COR-L47 (cell line): ENCODE data around the gene EDA.
"Not testable (repeated sequence)": the region's sequence is repeated elsewhere in the genome, so short reads cannot be mapped to it uniquely, and the experiment has no call there.

Experiments used
- DNase-seq: peaks from one replicate; lab custom pipeline; 2025; lab: John Stamatoyannopoulos, UW

The EDA gene

DNA sequence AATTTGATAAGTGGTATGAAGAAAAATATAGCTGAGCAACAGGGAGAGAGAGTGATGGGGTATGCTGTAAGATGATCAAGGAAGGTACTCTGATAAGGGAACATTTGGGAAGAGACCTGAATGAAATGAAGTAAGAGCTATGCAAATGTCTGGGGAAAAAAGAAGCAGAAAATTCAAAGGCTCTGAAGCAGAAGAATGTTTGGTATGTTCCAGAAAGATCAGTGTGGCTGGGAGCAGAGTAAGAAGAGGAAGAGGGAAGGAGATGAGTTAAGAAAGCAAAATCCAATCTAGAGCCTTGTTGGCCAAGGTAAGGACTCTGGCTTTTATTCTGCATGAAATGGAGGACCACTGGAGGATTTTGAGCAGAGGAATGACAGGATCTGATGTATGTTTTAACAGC lies 343.8 kb downstream of the EDA start:
- DNase-seq = no peak

DNA sequence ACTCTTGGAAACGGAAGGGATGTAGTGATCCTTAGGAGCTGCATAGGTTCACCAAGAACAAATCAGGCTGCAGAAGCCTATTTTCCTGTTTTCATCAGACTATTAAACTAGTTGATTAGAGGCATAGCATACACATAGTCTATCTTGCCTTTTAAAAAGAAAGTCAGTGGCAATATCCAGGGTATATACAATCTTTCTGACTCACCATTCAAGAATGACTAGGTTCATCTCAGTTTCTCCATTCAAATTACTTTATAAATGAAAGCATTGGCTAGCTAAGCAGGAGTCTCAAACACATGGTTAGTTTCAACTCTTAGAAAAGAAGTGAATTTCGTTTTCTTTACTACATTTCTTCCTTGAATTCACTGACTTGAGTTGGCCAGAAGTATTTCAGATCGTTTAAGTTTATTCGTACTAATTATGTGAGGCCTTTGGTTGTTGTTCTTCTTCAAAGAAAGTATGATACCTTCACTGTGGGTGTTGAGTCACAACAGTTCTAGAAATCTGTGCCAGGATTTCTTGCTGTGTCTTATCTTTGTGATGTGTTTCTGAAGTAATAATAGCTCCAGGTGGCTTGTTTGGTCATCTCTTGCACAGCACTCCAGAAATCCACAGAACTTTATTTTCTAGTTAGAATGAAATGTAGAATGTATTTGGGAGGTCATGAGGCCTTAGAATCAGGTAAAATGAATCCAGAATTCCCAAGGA lies 345.6 kb downstream of the EDA start:
- no peak for DNase-seq

DNA sequence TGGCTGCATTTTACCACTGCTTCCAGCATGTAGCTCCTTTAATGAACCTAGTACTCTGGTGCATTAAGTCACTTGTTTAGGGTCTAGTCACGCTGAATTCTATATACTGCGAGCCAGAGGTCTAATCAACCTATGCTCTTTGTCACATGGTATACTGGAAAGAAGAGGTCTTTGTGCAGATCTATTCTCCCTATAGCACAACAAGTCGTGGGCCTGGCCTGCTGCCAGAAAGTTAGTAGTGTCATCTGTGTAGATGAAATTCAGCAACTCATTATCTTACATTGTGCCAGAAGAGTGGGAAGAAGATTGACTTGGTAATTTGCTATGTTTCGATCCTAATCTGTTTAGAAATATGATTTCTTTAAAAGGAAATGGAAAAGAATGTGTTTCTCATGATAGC lies 353.0 kb downstream of the EDA start:
- no peak for DNase-seq

DNA sequence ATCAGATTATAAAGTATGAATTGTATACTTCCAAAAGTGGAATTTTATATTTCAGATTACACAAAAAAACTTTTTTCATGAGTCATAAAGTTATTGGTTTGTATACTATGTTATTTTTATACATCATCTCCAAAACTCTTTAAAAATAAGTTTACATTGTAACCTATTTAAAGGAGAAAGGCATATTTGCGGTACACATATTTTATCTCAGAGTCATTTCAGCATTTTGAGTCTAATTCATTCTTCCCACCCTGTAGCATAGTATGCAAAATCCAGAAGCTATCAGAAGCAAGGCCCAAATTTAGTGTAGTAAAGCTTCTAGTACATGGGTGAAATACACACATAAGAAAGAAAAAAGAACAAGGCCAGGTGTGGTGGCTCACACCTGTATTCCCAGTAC lies 353.5 kb downstream of the EDA start:
- DNase-seq = no peak

DNA sequence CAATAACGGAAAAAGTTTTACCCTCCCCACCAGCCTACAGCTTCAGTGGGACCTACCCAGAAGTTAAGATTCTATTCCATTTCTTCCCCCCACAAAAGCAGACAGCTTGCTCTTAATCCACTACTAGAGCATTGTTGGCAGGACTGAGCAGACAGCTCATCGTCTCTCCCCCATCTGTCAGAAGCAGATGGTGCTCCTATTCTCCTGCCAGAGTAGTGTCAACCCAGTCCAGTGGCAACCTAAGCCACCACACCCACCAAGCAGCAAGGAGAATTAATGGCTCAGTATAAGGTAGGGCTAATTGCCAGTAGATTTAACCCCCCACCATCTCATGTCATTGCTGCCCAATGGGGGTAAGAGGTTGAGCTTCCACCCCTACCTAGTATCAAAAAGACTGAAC lies 371.8 kb downstream of the EDA start:
- no peak for DNase-seq

DNA sequence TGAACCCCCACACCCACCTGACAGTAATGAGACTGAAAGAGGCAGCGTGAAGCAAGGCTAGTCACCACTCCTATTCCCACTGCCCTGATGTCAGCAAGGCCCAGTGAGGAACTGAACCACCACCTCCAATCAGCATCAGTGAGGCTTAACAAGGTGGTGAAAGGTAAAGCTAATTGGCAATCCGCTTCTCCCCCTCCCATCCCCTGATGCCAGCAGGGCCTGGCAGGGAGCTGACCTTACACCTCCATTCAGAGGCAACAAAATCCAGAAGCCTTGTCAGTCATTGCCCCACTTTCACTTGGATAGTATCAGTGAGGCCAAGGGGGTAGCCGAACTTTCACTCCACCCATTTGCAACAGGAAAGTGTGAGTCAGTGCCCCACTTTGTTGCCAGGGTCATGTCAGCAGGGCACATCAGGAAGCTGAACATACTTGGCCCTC lies 373.1 kb downstream of the EDA start:
- no peak for DNase-seq

DNA sequence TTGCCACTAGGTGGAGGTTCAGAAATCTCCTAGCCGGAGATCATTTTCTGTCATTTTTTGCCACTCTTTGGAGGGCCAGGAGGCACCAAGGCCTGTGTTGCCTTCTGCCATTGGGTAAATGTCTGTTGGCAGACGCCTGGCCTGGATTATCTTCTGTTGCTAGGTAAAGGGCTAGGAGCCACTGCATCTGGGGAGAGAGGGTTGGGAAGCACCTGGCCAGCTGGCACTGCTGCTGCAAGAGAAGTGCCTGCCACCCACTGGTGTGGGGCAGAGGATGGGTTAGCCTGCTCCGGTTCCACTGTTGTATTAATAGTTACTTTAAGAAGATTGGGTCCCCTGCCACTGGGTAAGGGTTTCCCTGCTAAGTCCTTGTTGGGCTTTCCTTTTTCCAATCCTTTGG lies 375.8 kb downstream of the EDA start:
- DNase-seq = no peak

DNA sequence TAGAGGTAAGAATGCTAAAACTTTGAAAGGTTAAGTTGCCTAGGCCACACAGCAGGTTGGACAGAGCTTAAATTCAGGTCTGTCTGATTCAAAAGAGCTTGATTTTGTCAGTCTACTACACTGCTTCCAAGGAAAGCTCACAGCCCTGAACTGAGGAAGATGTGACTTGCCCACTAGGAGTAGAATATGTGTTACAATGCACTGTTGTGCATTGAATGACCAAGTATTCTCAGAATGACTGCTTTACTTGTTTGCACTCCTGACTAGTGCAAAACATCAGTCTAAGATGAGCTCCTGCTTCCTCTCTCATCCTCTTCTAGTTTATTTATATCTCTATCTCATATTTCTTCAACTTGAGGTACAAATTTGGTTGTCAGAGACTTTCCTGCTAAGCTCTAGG lies 377.6 kb downstream of the EDA start:
- no peak for DNase-seq

DNA sequence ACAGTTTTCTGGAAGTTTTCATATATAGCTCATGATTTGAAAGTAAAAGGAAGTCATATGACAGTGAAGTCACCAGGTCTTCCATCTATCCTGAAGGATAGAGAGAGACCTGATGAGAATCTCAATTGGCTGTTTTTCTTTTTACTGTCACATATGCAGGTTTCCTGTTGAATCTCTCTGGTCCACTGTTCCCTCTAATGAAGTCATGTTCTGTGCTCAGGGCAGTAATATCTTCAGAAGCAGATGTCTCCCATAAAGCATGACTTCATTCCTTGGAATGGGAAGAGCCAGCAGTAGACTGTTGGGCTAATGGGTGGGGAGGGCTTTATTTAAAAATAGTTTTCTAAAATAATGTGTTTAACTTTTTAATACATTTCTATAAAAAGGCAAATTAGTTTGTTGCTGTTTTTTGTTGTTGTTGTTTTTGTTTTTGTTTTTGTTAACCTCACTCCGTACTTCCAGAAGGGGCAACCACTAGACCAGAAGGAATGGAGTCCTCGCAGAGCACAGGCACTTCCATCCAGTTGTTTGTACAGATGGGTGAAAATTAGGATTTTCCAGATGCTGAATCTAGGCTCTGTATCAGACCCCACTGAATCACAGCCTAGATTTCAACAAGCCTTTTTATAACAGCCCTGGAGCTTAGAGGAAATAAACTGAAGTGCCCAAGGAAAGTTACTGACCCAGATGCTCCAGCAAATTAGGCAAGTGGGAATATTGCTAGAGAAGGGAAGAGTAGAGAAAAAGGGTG lies 379.6 kb downstream of the EDA start:
- DNase-seq = no peak

DNA sequence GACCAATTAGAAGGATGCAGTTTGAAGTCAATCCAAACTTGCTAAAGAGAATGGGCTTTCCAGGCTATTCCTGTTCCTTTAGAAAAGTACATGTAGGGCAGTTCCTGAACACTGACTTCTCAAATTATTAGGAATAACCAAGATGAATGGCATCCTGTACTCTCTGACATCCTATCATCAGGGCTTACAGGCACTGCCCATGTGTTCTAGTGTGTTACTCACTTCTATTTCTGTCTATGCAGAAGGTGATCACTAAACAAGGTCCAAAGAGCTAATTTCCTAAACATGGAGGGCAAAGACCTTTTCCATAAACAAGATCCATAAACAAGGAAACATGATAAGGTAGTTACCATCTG lies 380.2 kb downstream of the EDA start:
- no peak for DNase-seq

DNA sequence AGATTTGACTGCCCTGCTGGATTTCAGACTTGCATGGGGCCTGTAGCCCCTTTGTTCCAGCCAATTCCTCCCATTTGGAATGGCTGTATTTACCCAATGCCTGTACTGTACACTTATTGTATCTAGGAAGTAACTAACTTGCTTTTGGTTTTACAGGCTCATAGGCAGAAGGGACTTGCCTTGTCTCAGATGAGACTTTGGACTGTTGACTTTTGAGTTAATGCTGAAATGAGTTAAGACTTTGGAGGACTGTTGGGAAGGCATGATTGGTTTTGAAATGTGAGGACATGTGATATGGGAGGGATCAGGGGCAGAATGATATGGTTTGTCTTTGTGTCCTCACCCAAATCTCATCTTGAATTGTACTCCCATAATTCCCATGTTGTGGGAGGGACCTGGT lies 382.4 kb downstream of the EDA start:
- not testable (repeated sequence) for DNase-seq

DNA sequence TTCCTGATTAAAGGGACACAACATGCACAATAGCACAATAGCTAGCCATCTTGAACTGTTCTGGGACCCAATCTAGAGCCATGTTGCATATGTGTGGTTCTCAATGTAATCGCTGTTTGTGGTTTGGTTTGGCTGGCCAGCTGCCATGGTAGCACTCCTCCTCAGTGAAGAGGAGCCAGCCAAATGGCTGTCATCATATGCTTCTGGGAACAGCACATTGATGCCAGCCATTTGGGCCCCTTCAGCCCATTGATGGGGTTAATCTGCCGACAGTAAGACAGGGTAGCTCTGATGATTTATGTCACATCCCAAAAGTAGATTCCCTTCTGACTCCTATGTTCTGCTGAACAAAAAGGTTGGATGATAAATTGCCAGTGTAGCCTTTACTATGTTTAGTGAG lies 385.4 kb downstream of the EDA start:
- no peak for DNase-seq

DNA sequence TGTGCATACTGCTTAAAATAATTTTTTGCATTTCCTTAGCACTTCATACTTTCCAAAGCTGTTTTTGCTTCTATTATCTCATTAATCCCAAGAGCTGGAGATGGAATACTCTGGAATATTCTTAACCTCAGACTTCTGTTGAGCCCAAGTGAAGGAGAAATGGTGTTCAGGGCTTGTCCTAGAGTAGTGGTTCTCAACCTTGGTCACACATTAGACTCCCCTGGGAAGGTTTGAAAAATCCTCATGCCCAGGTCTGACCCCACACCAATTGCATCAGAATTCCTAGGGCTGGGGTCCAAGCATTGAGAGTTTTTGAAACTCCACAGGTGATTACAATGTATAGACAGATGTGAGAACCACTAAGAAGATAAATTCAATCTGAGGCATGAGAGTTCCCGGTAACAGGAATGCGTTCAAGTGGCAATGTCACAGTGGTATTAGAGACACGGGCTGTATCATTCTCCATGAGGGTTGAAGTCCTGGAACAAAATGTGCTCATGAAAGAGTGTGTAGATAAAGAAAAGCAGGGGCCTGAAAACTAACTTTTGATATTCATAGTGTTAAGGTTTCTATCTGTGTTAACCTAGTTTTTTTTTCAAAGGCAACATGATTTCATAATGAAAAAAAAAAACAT lies 385.9 kb downstream of the EDA start:
- no peak for DNase-seq

DNA sequence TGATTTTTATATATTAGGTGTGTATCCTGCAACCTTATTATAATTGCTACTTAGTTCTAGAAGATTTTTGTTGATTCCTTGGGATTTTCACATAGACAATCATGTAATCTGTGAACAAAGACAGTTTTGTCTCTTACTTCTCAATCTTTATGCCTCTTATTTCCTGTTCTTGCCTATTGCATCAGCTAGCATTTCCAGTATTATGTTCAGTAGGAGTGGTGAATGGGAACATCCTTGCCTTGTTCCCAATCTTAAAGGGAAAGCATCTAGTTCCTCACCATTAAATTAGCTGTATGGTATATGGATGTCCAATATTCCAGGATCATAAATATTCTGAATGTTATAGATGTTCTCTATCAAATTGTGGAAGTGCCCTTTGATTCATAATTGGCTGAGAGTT lies 392.0 kb downstream of the EDA start:
- DNase-seq = no peak

DNA sequence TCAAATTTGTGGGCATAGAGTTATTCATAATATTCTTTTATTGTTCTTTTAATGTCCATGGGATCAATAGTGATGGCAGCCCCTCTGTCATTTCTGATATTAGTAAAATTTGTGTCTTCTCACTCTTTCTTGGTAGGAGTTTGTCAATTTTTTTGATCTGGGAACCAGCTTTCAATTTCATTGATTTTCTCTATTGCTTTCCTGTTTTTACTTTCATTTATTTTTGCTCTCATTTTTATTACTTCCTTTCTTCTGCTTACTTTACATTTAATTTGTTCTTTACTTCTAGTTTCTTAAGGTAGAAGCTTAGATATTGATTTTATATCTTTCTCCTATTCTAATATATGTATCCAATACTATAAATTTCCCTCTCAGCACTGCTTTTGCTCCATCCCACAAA lies 393.1 kb downstream of the EDA start:
- no peak for DNase-seq

DNA sequence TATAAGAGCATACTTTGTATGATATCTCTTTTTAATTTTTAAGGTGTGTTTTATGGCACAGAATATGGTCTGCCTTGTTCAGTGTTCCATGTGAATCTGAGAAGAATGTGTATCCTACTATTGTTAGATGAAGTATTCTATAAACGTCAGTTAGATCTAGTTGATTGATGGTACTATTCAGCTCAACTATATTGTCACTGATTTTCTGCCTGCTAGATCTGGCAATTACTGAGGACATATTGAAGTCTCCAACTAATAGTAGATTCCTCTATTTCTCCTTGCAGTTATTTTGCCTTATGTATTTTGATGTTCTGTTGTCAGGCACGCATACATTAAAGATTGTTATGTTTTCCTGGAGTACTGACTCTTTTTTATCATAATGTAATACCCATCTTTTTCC lies 394.1 kb downstream of the EDA start:
- DNase-seq = no peak

DNA sequence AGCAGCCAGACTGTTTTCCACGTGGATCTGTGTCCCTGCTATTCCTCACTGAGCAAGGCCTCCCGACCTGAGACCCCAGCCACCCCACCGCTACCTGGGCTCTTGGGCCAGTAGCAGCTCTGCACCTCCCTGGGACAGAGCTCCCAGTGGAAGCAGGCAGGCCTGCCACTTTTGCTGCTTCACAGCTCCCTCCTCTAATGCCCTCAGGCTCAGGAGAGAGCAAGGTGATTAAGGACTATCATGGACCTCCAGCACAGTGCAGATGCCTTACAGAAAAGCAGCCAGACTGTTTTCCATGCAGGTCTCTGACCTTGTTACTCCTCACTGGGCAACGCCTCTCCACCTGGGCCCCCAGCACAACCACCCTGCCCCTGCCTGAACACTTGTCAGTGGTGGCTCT lies 396.8 kb downstream of the EDA start:
- no peak for DNase-seq

DNA sequence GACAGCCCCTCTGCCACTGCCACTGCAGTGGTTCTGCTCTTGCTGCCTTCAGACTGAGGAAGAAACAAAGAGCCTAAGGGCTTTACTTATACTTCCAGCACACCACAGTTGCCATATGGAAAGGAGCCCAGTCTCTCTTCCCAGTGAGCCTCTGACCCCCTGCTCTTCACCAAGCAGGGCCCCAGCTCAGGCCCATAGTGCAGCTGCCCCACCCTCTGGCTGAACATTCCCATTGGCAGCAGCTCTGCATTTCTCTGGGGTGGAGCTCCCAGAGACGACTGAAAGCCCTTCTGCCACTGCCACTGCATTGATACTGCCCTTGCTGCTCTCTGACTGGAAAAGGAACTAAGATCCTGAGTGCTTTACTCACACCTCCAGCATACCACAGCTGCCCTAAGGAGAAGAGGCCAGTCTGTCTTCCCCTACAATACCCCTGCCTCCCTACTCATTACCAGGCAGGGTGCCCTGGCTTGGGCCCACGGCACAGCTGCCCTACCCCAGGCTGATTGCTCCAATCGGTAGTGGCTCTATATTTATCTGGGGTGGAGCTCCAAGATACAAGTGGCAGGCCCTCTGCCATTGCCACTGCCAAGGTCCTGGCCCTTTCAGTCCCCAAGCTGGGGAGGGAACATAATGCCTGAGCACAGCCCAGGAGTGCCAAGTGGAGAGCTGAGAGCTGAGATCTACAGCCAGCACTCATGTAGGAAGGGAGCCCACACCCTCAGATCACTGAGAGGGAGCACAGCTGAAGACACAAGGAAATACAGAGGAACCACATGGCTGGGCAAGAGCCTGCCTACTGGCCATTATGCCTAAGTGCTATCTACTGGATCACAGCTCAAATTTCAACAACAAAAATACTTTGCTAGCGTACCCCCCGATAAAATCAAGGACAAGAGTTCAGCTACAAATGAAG lies 397.8 kb downstream of the EDA start:
- DNase-seq = no peak

DNA sequence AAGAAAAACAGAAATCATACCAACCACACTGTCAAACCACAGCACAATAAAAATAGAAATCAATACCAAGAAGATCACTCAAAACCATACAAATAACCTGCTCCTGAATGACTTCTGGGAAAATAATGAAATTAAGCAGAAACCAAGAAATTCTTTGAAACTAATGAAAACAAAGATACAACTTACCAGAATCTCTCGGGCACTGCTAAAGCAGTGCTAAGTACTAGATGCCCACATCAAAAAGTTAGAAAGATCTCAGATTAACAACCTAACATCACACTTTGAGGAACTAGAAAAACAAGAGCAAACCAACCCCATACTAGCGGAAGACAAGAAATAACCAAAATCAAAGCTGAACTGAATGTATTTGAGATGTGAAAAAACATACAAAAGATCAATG lies 400.6 kb downstream of the EDA start:
- DNase-seq = no peak

DNA sequence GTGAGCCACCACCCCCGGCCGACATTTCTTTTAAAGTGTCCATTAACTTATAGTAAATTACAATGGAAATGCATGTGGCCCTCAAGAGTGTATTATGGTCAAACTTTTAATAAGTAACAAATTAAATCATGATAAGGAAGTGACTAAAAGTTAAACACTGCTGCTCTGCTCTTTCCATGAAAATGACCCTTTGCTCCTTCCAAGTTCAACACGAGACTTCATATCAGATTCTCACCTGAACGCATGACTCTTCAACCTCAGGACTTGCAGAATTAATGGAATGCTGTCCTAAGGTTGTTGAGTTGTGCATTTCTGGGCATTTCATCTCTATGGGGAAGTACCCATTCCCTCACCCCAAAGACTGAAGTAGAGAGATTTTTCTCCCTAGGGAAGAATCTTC lies 406.7 kb downstream of the EDA start:
- no peak for DNase-seq

DNA sequence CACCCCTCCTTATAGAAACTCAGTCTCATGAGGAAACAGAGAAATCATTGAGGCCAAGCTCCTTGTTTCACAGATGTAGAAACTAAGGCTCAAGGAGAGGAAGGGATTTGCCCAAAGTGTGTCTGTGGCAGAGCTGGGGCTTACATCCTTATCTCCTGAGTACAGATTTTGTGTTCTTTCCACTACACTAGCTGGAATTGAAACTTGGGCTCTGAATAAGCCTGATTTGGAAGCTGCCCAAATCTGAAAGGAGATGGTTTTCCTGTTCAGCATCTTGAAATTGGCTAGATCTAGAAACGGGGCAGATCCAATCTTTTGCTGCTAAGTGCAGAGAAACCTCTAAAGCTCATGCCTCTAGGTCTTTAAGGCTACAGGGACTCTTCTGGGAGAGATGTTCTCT lies 409.6 kb downstream of the EDA start:
- DNase-seq = no peak

DNA sequence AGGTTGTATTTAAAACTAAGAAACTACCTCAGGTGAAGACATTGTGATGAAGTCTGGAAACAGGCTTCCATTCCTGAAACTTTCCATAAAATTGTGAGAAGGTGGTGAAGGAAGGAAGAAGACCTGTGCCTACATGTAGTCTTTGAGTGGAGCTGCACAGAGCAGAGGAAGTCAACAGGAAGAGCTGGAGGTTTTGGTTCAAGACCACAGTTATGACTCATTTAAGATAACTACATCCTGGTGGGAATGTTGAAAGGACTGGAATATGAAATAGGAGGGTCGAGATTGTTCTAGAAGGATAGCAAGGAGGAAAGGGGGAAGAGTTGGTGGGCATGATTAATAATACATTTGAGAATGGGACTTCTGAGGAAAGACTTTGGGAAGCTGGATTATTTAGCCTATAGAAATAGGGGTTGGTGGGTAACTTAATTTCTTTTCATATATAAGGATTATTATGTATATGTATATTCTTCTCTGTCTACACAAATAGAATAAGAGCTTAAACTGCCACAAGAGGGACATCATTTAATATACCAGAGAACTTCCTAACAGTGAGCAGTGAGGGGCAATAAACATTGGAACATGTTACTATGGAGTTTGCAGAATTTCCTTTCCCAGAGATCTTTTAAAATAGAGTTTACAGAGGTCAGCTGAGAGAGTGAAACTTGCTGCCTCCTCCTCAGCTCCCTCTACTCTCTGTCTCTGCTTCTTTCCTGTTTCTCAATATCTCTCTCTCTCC lies 410.4 kb downstream of the EDA start:
- no peak for DNase-seq
